ENCODE results near the gene CPN1. TPM values are rescaled to one million over a fixed set of nuclear protein-coding genes. Genes with fewer than 3 reads are reported as not detected.

CPN1 gene
- total RNA-seq, 1 experiment from 2014 or later, result not detected

DNA sequence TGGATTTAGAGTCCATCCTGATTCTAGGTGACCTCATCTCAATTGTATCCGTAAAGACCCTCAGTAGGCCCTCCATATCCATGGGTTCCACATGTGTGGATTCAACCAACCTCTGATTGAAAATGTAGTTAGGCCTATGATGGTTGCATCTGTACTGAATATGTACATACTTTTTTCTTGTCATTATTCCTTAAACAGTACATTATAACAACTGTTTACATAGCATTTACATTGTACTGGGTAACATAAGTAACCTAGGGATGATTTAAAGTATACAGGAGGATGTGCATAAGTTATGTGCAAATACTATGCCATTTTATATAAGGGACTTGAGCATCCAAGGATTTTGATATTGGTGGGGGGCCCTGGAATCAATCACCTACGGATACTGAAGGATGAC lies 10.1 kb downstream of the CPN1 start:
- Histone ChIP-seq H3T11ph (ENCODE audit: low read length) (no peak overlapping the region), H2BK15ac (ENCODE audit: low read depth, low read length) (no peak overlapping the region), H3K23ac (ENCODE audit: insufficient read length, low read depth, low read length) (no peak overlapping the region), H3K4ac (ENCODE audit: low read depth, low read length) (no peak overlapping the region), H3K18ac (ENCODE audit: insufficient read length, low read depth, low read length) (no peak overlapping the region), H2BK20ac (ENCODE audit: low read depth, low read length, poor library complexity, severe bottlenecking) (no peak overlapping the region), H2AK5ac (ENCODE audit: insufficient read length, low read length) (no peak overlapping the region), H2BK12ac (ENCODE audit: insufficient read length, low read depth, low read length) (no peak overlapping the region), H3K79me1 (ENCODE audit: insufficient read depth, low read depth, low read length, poor library complexity, severe bottlenecking) (no peaks in the 10 kb centered on the region), H2AFZ (ENCODE audit: low read length) (no peak overlapping the region), H3K56ac (ENCODE audit: insufficient read length, low read depth, low read length) (no peak overlapping the region), H4K8ac (replicated peaks; ENCODE audit: insufficient read length, low read depth, low read length) (no peak overlapping the region), H3K27me3 (ENCODE audit: insufficient read depth, low read length) (no peaks in the 10 kb centered on the region), H3K23me2 (ENCODE audit: insufficient read length, low read depth, low read length, poor library complexity, severe bottlenecking) (no peaks in the 10 kb centered on the region), H3K9me3 (ENCODE audit: control insufficient read depth, low read depth, low read length) (no peaks in the 10 kb centered on the region), H3K27ac (ENCODE audit: insufficient read length, low read depth, low read length) (no peak overlapping the region), H3K14ac (ENCODE audit: insufficient read depth, low read length) (no peak overlapping the region), H3K79me2 (ENCODE audit: insufficient read depth, low read length) (no peaks in the 10 kb centered on the region), H4K91ac (ENCODE audit: insufficient read length, low read depth, low read length) (no peak overlapping the region), H2BK120ac (ENCODE audit: low read depth, low read length, poor library complexity, severe bottlenecking) (no peak overlapping the region), H3K4me1 (ENCODE audit: insufficient read depth, low read length) (no peaks in the 10 kb centered on the region), H3K9ac (ENCODE audit: extremely low read depth, insufficient read length, low read length) (no peak overlapping the region), H4K5ac (ENCODE audit: insufficient read length, low read depth, low read length) (no peak overlapping the region), H2BK5ac (ENCODE audit: insufficient read length, low read length) (no peak overlapping the region), H3K4me2 (ENCODE audit: insufficient read depth, insufficient read length, low read length) (no peak overlapping the region), H4K20me1 (ENCODE audit: control insufficient read depth, insufficient read depth, insufficient read length) (no peaks in the 10 kb centered on the region)
- Mint-ChIP-seq H3K36me3 (ENCODE audit: insufficient read depth in 1 of 3, low read depth in 3 of 3) (no peaks in the 10 kb centered on the region), H3K27ac (no peak overlapping the region), H3K4me3 (no peak overlapping the region), H3K4me1 (no peaks in the 10 kb centered on the region), H3K9me3 (no peaks in the 10 kb centered on the region; a peak in 1 of 5 replicates), H3K27me3 (ENCODE audit: low read depth) (no peaks in the 10 kb centered on the region)
- DNase-seq, result no peak
- WGBS (ENCODE audit: extremely low coverage, insufficient read length, low lambda C conversion rate), result no CpG with 5 or more reads among the region's 2 CpGs
- TF ChIP-seq, protein P1, sequence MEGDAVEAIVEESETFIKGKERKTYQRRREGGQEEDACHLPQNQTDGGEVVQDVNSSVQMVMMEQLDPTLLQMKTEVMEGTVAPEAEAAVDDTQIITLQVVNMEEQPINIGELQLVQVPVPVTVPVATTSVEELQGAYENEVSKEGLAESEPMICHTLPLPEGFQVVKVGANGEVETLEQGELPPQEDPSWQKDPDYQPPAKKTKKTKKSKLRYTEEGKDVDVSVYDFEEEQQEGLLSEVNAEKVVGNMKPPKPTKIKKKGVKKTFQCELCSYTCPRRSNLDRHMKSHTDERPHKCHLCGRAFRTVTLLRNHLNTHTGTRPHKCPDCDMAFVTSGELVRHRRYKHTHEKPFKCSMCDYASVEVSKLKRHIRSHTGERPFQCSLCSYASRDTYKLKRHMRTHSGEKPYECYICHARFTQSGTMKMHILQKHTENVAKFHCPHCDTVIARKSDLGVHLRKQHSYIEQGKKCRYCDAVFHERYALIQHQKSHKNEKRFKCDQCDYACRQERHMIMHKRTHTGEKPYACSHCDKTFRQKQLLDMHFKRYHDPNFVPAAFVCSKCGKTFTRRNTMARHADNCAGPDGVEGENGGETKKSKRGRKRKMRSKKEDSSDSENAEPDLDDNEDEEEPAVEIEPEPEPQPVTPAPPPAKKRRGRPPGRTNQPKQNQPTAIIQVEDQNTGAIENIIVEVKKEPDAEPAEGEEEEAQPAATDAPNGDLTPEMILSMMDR (conservative IDR thresholded peaks at IDR 0.05), result no peak
